ENCODE measurements around the gene NRXN3.

The NRXN3 gene

GRCh38 chr14:79419571-79420327 is 1249.6 kb downstream of the NRXN3 start (continued):
- TF ChIP-seq OSR2 (tag by site-specific recombination; IDR thresholded peaks at IDR 0.05) (peak; percentile 60), ZNF274 (IDR thresholded peaks at IDR 0.05; ENCODE audit: low read length) (no peak), ZNF274 (tag by site-specific recombination; IDR thresholded peaks at IDR 0.05; ENCODE audit: borderline replicate concordance) (peak; percentile 50; the same call in 1 of the 2 replicates), PRDM10 (tag by site-specific recombination; IDR thresholded peaks at IDR 0.05) (peak; percentile 64), ZNF350 (tag by site-specific recombination; IDR thresholded peaks at IDR 0.05) (no peak), ZNF792 (tag by site-specific recombination; IDR thresholded peaks at IDR 0.05) (no peak), ZNF366 (tag by site-specific recombination; conservative IDR thresholded peaks at IDR 0.05) (0 out of 2 replicates have a peak, but pooled peaks have one; percentile 25)

GRCh38 chr14:79420725-79421124 is 1250.6 kb downstream of the NRXN3 start:
- Histone ChIP-seq H3K4me3 (ENCODE audit: low read depth, low read length) (no peak overlapping the region), H3K4me1 (ENCODE audit: control insufficient read depth, insufficient read depth, low read length) (peaks cover 9% of the 10 kb centered on the region; the same call in 1 of the 2 replicates), H3K9me3 (ENCODE audit: control insufficient read depth, insufficient read depth, low read depth, low read length) (no peaks in the 10 kb centered on the region), H3K36me3 (ENCODE audit: control insufficient read depth in 2 of 2, insufficient read depth in 1 of 2, low read length in 2 of 2) (no peaks in the 10 kb centered on the region), H3K27ac (ENCODE audit: extremely low read depth, low read depth, low read length) (no peak overlapping the region)
- ChIA-PET CTCF (interaction anchor here (0.6 kb wide), 2 partner anchors 422 to 1854 kb away, joined by 3 to 8 read pairs; no protein-coding TSS in a partner anchor), POLR2A (interaction anchor here (0.5 kb wide), 1 partner anchor 30 kb away, joined by 3 read pairs; no protein-coding TSS in a partner anchor)
- TF ChIP-seq ZNF174 (tag by site-specific recombination; IDR thresholded peaks at IDR 0.05) (no peak), ZNF223 (tag by site-specific recombination; IDR thresholded peaks at IDR 0.05) (no peak), ZNF175 (tag by site-specific recombination; IDR thresholded peaks at IDR 0.05) (no peak), BCL11B (tag by site-specific recombination; IDR thresholded peaks at IDR 0.05; ENCODE audit: low read depth) (no peak), ZNF140 (tag by site-specific recombination; IDR thresholded peaks at IDR 0.05) (no peak), ZNF26 (tag by site-specific recombination; IDR thresholded peaks at IDR 0.05) (no peak), PATZ1 (tag by site-specific recombination; IDR thresholded peaks at IDR 0.05) (no peak), ZBTB6 (tag by site-specific recombination; IDR thresholded peaks at IDR 0.05) (no peak), ZNF24 (tag by site-specific recombination; IDR thresholded peaks at IDR 0.05) (no peak), ZNF747 (tag by site-specific recombination; IDR thresholded peaks at IDR 0.05) (no peak), ZNF248 (tag by site-specific recombination; IDR thresholded peaks at IDR 0.05) (no peak), ZNF623 (tag by site-specific recombination; IDR thresholded peaks at IDR 0.05) (no peak), ZNF366 (tag by site-specific recombination; conservative IDR thresholded peaks at IDR 0.05) (no peak), CTCF (tag by site-specific recombination; IDR thresholded peaks at IDR 0.05) (no peak), ZNF596 (tag by site-specific recombination; IDR thresholded peaks at IDR 0.05) (no peak), ZNF266 (tag by site-specific recombination; IDR thresholded peaks at IDR 0.05; ENCODE audit: low read depth) (no peak), HIC1 (tag by site-specific recombination; IDR thresholded peaks at IDR 0.05) (no peak)
